GM18519 (cell line): ENCODE data around the gene PRAMEF18.
"Not testable (repeated sequence)": the region's sequence is repeated elsewhere in the genome, so short reads cannot be mapped to it uniquely, and the experiment has no call there.

Experiments used
- ATAC-seq: cut with Tn5 transposase; IDR thresholded peaks from one replicate; pipeline ENCODE4 v1.9.1; 2021; ENCODE audit warnings: mild to moderate bottlenecking, moderate library complexity; ENCODE audit not compliant: unreplicated experiment, low FRiP score

PRAMEF18 gene, protein sequence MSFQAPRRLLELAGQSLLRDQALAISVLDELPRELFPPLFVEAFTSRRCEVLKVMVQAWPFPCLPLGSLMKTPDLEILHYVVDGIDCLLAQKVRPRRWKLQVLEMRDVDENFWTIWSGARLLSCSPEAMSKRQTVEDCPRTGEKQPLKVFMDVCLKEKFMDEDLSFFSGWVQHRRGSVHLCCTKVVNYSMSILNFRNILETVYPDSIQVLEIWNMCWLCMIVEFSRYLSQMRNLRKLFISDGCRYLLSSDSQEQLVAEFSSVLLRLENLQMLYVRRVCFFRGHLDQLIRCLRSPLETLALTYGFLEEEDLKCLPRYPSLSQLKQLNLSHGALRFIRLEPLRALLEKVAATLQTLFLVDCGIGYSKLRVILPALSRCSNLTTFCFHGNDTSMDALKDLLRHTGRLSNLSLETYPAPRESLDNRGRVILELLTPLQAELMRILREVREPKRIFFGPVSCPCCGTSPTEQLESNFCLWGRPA

DNA sequence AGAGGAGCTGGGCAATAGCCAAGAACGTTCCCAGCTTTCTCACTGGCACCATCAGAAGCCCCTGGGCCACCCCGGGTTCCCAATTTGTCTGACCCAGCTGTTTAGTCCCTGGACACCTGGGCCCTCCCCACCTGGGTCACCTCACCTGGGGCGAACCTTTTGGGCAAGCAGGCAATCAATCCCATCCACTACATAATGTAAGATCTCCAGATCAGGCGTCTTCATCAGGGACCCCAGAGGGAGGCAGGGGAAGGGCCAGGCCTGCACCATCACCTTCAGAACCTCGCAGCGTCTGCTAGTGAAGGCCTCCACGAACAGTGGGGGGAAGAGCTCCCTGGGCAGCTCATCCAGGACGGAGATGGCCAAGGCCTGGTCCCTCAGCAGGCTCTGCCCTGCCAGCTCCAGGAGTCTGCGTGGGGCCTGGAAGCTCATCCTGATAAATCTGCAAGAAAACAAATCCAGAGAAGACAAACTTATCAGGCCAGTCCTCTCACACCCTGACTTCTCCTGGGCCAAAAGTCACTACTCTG, at the start of gene PRAMEF18:
Gene PRAMEF18, minus strand, starts transcription at position 480 of the 530 bp plus-strand sequence. Its CDS starts 48 bp downstream, at position 432.
- not testable (repeated sequence) for ATAC-seq

DNA sequence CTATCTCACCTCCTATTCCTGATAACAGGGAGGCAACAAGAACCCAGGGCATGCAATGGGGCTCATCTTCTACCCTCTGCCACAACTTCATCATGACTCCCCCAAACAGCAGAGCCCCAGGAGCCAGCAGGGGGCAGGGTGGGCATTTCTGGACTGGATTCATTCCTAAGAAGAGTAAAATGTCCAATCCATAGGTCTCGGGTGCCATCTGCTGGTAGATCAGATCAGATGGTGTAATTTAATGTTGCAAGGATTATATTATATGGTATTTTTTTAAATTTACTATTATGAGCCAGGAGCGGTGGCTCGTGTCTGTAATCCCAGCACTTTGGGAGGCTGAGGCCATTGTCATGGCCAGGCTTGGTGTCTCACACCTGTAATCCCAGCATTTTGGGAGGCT, 39.2 kb upstream of the PRAMEF18 start:
- ATAC-seq, result not testable (repeated sequence)

DNA sequence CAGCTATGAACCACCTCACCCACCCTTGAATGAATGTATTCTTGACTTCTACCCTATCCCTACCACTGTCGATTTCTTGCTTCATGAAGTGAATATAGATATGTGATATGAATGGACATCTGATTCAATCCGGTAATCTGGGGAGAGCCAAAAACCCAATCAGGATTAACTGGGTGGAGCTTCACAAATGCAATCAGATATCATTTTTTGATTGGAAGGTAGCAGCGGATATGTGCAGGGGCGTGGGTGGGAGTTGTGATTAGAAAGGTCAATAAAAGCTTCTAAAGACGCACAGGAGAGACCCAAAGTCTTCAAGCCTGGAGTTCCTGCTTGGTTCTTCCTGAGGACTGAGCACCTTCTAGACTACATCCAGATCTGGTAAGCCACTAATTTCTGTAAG, 27.9 kb upstream of the PRAMEF18 start, which contains the start of gene PRAMEF5:
Gene PRAMEF5, plus strand, starts transcription at position 301 of the 400 bp plus-strand sequence. CDS start 5,071 bp downstream, outside the sequence.
- ATAC-seq, result not testable (repeated sequence)

DNA sequence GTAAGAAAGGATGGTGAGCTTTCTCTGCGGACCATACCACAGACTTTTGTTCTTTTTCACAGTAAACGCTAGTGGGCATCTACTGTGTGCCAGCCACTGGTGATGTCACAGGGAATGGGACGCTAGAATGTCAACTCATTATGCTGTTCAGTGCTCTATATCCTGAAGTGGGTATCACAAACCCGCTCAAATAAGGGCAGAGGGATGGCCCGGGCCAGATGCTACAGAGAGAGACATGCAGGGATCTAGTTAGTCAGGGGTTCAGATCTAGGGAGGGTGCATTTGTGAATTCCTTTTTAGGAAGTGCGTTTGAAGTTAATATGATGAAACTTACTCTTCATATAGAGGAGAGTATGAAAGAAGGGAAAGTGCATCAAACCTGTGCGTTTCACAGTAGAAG, 21.2 kb upstream of the PRAMEF18 start:
- not testable (repeated sequence) for ATAC-seq

DNA sequence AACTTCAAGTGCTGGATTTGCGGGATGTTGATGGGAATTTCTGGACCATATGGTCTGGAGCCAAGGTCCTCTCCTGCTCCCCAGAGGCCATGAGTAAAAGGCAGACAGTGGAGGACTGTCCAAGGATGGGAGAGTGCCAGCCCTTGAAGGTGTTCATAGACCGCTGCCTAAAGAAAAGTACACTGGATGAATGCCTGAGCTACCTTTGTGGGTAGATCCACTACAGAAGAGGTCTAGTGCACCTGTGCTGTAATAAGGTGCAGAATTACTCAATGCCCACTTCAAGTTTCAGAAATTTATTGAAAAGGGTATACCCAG, 20.6 kb upstream of the PRAMEF18 start:
- ATAC-seq, result not testable (repeated sequence)

DNA sequence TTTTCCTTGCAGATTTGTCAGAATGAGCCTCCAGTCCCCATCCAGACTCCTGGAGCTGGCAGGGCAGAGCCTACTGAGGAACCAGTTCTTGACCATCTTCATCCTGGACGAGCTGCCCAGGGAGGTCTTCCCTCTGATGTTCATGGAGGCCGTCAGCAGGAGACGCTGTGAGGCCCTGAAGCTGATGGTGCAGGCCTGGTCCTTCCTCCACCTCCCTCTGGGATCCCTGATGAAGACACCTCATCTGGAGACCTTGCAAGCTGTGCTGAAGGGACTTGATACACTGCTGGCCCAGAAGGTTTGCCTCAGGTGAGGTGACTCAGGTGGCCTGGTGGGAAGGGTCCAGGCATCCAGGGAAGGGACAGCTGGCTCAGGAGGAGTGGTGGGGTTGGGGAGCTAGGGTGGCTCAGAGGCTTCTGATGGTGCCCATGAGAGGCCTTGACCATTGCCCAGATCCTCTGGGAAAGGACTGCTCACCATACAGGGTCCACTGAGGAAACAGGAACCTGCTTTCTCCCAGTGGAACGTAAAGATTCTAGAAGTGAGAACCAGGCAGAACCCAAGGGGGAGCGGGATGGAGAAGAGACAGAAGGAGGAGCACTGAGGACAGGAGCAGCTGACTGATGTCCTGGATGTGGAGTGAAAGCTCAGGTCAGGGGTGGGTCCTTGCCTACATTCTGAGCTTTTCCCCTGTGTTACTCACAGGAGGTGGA, 20.0 kb upstream of the PRAMEF18 start:
- ATAC-seq, result not testable (repeated sequence)

DNA sequence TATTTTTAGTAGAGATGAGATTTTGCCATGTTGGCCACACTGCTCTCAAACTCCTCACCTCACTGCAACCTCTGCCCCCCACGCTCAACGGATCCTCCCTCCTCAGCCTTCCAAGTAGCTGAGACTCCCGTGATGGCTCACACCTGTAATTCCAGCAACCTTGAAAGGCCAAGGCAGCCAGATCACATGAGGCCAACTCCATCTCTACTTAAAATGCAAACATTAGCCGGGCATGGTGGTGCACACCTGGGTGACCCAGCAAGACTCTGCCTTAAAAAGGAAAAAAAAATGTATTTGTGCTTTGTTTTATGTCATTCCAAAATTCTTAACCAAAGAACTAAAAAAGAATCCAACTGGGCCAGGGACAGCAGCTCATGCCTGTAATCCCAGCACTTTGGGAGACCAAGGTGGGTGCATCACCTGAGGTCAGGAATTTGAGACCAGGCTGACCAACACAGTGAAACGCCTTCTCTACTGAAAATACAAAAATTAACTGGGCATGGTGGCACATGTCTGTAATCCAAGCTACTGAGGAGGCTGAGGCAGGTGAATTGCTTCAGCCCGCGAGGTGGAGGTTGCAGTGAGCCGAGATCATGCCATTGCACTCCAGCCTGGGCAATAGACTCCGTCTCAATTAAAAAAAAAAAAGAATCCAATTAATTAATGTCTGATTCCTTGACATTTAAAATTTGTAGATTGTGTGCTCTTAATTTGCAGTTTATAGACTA, 17.7 kb upstream of the PRAMEF18 start:
- ATAC-seq, result not testable (repeated sequence)

DNA sequence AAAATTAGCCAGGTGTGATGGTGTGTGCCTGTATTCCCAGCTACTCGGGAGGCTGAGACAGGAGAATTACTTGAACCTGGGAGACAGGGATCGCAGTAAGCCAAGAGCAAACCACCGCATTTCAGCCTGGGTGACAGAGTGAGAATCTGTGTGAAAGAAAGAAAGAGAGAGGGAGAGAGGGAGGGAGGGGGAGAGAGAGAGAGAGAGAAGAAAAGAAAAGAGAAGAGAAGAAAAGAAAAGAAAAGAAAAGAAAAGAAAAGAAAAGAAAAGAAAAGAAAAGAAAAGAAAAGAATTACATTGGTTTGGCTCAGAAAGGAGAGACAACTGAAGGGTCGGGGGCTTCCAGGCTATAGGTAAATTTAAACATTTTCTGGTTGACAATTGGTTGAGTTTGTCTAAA, 13.7 kb upstream of the PRAMEF18 start:
- ATAC-seq, result not testable (repeated sequence)

DNA sequence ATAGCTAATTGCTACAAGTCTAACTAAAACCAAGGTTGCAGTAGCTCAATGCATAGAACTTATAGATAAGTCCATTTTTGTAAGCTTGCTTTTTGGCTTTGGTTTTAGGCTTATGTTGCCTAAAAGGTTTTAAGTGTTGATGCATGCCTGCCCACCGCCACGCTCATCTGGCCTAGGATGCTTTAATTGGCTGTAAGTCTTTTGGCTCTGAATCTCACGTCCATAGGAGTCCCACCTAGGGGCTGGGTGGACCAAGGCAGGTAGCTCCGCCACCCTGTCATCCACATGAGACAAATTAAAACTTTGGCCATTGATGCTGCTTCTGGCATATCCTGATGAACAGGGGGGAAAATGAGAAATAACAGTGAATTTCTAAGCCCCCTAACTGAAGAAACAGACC, 11.6 kb upstream of the PRAMEF18 start:
- ATAC-seq, result not testable (repeated sequence)

DNA sequence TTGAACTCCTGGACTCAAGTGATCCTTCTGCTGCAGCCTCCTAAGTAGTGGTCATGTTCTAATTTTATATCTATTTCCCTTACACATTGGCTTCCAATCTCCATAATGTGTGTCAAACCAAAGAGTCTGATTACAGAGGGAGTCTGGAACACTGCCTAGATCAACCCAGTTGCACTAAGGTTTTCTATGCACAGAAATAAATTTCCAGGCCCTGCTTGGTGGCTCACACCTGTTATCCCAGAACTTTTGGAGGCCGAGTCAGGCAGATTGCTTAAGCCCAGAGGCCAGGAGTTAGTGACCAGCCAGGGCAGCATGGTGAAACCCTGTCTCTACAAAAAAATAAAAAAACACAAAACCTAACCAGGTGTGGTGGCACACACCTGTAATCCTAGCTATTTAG, 8.1 kb upstream of the PRAMEF18 start:
- ATAC-seq, result not testable (repeated sequence)

DNA sequence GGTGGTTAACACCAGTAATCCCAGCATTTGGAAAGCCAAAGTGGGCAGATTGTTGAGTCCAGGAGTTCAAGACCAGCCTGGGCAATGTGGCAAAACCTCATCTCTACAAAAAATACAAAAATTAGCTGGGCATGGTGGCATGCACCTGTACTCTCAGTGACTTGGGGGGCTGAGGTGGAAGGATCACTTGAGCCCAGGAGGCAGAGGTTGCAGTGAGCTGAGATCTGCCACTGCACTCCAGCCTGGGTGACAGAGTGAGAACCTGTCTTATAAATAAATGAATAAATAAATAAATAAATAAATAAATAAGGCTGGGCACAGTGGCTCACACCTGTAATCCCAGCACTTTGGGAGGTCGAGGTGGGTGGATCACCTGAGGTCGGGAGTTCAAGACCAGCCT, 6.1 kb upstream of the PRAMEF18 start:
- ATAC-seq, result not testable (repeated sequence)

DNA sequence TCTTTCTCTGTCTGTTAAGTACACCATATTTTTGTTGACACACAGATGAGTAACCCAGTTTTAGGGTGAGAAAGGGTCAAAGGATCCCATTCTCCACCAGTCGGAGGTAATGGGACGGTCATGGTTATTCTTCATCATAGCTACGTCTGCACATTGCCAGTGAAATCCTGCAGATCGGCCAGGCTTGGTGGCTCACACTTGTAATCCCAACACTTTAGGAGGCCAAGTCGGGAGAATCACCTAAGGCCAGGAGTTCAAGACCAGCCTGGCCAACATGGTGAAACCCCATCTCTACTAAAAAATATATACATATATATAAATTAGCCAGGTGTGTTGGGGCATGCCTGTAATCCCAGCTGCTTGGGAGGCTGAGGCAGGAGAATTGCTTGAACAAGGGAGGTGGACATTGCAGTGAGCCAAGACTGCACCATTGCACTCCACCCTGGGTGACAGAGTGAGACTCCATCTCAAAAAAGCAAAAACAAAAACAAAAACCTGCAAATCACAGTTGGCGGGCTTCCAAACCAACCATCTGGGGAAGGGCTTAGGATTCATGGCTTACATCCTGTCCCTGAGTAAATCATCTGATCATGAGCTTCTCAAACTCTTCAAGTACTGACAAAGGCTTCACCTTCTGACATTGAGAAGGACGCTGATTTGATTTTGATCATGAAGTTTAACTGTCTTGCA, 5.3 kb upstream of the PRAMEF18 start:
- not testable (repeated sequence) for ATAC-seq

DNA sequence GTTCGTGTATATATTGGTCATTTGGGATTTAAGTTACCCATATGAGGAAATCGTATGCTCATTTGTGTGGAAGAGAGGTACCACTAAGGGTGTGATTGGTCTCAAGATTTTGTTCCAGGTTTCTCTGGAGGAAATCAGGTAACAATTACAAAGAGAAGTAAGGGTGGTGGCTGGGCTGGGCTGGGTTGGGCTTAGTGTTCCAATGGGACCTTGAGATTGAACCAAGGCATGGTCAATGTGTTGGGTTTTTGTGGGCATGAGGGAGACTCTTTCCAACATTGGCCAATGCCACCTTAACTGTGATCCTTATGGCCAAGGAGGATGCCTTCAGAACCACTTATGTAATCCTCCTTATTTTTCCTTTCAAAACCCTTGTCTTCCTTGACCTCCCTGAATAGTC, 4.6 kb upstream of the PRAMEF18 start:
- not testable (repeated sequence) for ATAC-seq

DNA sequence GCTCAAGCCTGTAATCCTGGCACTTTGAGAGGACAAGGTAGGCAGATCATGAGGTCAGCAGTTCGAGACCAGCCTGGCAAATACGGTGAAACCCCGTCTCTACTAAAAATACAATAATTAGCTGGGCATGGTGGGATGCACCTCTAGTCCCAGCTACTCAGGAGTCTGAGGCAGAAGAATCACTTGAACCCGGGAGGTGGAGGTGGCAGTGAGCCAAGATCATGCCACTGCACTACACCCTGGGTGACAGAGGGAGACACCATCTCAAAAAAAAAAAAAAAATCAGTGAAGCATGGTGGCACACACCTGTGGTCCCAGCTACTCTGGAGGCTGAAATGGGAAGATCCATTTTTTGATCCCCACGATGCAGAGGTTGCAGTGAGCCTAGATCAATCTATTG, 4.1 kb upstream of the PRAMEF18 start:
- not testable (repeated sequence) for ATAC-seq

DNA sequence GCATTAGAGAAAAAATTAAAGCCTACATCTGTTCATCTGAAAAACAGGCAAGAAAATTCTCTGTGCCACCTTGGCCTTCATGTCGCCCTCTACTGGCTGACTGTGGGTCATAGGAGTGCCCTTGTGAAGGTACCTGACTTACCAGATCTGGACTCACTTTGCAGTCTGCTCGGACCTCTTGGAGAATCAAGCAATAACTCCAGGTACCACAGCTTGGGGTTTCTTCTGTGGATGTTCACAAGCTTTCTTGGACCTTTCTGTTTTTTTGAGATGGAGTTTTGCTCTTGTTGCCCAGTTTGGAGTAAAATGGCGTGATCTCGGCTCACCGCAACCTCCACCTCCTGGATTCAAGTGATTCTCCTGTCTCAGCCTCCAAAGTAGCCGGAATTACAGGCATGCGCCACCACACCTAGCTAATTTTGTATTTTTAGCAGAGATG, 2.4 kb upstream of the PRAMEF18 start:
- ATAC-seq, result no peak

DNA sequence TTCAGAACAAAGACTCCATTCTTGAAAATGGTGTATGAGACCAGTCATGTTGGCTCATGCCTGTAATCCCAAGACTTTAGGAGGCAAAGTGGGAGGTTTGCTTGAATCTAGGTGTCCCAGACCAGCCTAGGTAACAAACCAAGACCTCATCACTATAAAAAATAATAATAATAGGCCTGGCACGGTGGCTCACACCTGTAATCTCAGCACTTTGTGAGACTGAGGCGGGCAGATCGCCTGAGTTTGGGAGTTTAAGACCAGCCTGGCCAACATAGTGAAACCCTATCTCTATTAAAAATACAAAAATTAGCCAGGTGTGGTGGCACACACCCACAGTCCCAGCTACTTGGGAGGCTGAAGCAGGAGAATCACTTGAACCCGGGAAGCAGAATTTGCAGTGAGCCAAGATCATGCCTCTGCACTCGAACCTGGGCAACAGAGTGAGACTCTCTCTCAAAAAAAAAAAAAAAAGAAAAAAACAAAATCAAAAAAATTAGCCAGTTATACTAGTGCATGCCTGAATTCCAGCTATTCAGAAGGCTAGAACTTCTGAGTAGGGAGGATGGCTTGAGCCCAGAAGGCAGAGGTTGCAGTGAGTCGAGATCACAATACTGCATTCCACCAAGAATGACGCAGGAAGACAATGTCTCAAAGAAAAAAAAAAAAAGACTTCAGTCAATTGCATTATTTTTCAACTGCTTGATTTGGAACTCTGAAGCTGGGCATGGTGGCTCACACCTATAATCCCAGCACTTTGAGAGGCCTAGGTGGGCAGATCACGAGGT, 1.5 kb upstream of the PRAMEF18 start:
- not testable (repeated sequence) for ATAC-seq

DNA sequence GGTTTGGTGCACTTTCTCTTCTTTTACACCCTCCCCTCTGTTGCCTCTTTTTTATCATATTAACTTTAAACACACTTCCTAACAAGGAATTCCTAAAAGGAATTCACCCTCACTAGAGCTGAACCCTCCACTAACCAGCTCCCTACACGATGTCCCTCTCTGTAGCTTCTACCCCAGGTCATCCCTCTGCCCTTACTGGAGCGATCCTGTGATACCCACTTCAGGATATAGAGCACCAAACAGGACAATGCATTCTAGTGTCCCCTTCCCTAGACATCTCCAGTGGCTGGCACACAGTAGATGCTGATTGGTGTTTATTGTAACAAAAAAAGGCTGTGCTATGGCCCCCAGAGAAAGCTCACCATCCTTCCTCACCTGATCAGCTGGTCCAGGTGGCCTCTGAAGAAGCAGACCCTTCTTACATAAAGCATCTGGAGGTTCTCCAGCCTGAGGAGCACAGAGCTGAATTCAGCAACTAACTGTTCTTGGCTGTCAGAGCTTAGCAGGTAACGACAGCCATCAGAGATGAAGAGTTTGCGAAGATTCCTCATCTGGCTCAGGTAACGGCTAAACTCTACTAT, 1.4 kb downstream of the PRAMEF18 start:
- no peak for ATAC-seq

DNA sequence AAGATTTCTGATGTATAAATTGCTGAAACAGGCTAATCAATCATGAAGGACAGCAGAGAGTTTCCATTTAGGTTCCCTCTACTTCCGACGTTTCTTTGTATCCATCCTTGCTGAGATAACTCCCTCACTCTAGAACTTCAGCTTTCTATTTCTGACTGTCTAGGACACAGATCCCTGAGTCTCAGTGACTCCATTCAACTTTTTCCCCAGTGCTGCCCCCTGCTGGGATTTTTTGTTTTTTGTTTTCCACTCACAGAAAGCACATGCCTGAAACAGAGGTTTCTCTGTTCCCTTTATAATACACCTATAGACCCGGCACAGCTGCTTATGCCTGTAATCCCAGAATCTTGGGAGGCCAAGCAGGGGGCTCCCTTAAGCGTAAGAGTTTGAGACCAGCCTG, 3.2 kb downstream of the PRAMEF18 start:
- not testable (repeated sequence) for ATAC-seq

DNA sequence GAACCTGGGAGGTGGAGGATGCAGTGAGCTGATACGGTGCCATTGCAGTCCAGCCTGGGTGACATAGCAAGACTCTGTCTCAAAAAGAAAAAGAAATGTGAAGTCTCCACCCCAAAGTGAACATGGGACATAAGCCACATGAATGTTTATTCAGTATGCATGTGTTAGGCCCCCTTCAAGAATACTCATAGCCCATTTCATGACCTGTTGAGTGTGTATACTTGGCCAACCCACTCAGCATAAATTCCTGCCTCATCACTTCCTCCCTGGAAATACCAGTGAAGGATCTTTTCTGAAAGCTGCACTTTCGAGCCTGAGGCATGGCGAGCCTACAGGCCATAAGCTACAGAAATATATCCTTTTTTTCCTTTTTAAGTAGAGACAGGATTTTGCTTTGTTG, 6.8 kb downstream of the PRAMEF18 start:
- ATAC-seq, result not testable (repeated sequence)
